Testis (tissue), 3 donors: ENCODE results near the gene OSGEP. TPM values are rescaled to one million over a fixed set of nuclear protein-coding genes. Genes with fewer than 3 reads are reported as not detected.

Experiments used
- DNase-seq: peaks from one replicate; pipeline ENCODE4 v3.0.0-alpha.2; 2019
- H3K27ac ChIP-seq, 2 donors: fragments of 200-600 bp; sonication (generic); one replicate each; pipeline ENCODE4 v1.5.1; 2019
- H3K27me3 ChIP-seq: fragments of 200-600 bp; sonication (generic); one replicate; pipeline ENCODE4 v1.5.1; 2019
- H3K36me3 ChIP-seq: fragments of 200-600 bp; sonication (generic); one replicate; pipeline ENCODE4 v1.5.1; 2017; ENCODE audit warnings: low read depth; ENCODE audit errors: missing control alignments
- H3K4me1 ChIP-seq: fragments of 200-600 bp; sonication (generic); one replicate; pipeline ENCODE4 v1.5.1; 2019
- H3K4me3 ChIP-seq, 2 donors: fragments of 200-600 bp; sonication (generic); one replicate each; pipeline ENCODE4 v1.5.1; 2017 to 2019
- H3K9me3 ChIP-seq: fragments of 200-600 bp; sonication (generic); one replicate; pipeline ENCODE4 v1.5.1; 2017
- CTCF ChIP-seq, 3 experiments: fragments of 450-650 bp in 2 of 3; fragments of 200-600 bp in 1 of 3; sonication (generic) in 1 of 3; IDR thresholded peaks; one replicate each; pipeline ENCODE4 v1.5.1; 2016 to 2019; ENCODE audit warnings: antibody characterized with exemption in 3 of 3, mild to moderate bottlenecking in 2 of 3, moderate library complexity in 1 of 3
- POLR2A ChIP-seq: fragments of 450-650 bp; IDR thresholded peaks from one replicate; pipeline ENCODE4 v1.6.1; 2017; ENCODE audit warnings: antibody characterized with exemption, mild to moderate bottlenecking, moderate library complexity
- WGBS, 2 donors: methylation state at CpG; one replicate each; pipeline ENCODE4 v1.1.5; 2018; 5-methylcytosine and 5-hydroxymethylcytosine counted together
- intact Hi-C: fragments of 100-400 bp; cut with DNase I; formaldehyde crosslinking; loops from one replicate; pipeline ENCODE4 v1.15.1; 2023; ENCODE audit warnings: low total_unique reads
- polyA plus RNA-seq: library from polyadenylated mRNA; stranded (reverse); fragments of 350-450 nt; fragmentation: Illumina TruSeq; extraction: RNeasy Lipid Tissue Mini Kit (QIAGEN cat#74804); gene quantifications from one replicate; pipeline ENCODE4 v1.2.3, GENCODE V29; 2014; ENCODE audit warnings: low read depth, low replicate concordance; ENCODE audit not compliant: insufficient read depth
- total RNA-seq, 2 donors: library from RNA; depleted of rRNA; stranded (reverse); fragments of >200 nt; gene quantifications; one replicate each; pipeline ENCODE4 v1.2.3, GENCODE V29; 2016

OSGEP gene
- total and polyA plus RNA-seq, 3 donors from 2014 or later = 19.9 to 58.8 (median 47.2) TPM

GRCh38 chr14:20415782-20416206, 38.8 kb downstream of the OSGEP start:
- no peaks in the 10 kb centered on the region for H3K9me3 ChIP-seq
- TF ChIP-seq POLR2A (no peak), CTCF (IDR thresholded peaks at IDR 0.05) (peak in 2 of 3 experiments; percentile 57 to 61)
- 39 to 59% methylated on average over 3 of the region's 3 CpGs for WGBS, 2 donors
- intact Hi-C loops = no loop called here
- H3K27me3 ChIP-seq = no peaks in the 10 kb centered on the region
- H3K27ac ChIP-seq = no peak overlapping the region
- no peaks in the 10 kb centered on the region for H3K36me3 ChIP-seq
- peak; percentile 41 for DNase-seq
- H3K4me3 ChIP-seq = no peak overlapping the region
- peaks cover 11% of the 10 kb centered on the region for H3K4me1 ChIP-seq

GRCh38 chr14:20413744-20414082, 40.9 kb downstream of the OSGEP start:
- H3K4me3 ChIP-seq = peak overlapping the region; percentile 79 to 83
- no peaks in the 10 kb centered on the region for H3K27me3 ChIP-seq
- peak overlapping the region; percentile 86 to 96 for H3K27ac ChIP-seq
- TF ChIP-seq CTCF (IDR thresholded peaks at IDR 0.05) (no peak), POLR2A (no peak)
- no peaks in the 10 kb centered on the region for H3K36me3 ChIP-seq
- H3K4me1 ChIP-seq = peaks cover 11% of the 10 kb centered on the region
- WGBS, 2 donors = 0 to 3% methylated on average over 9 of the region's 9 CpGs
- H3K9me3 ChIP-seq = no peaks in the 10 kb centered on the region
- intact Hi-C loops = no loop called here
- peak; percentile 30 for DNase-seq

- intact Hi-C loops = no loop called here
- Histone ChIP-seq H3K27ac (peak within 1 kb of the TSS; percentile 86 to 96), H3K36me3 (no peaks in the 10 kb centered on the region), H3K27me3 (no peaks in the 10 kb centered on the region), H3K9me3 (no peaks in the 10 kb centered on the region), H3K4me1 (peaks cover 11% of the 10 kb centered on the region), H3K4me3 (peak within 1 kb of the TSS; percentile 79 to 83)
- 1% methylated on average over 34 to 43 of the region's 43 CpGs for WGBS, 2 donors
- TF ChIP-seq CTCF (IDR thresholded peaks at IDR 0.05) = no peak
- no peak for TF ChIP-seq POLR2A
- peak; percentile 92 for DNase-seq
These were observed 41.5 kb downstream of the OSGEP start, which contains the start of gene TEP1 for GRCh38 chr14:20412876-20413743. Gene TEP1, minus strand, starts transcription at chr14:20413501. Its CDS starts 5,062 bp downstream, at chr14:20408439.

- 4 to 5% methylated on average over 7 of the region's 7 CpGs for WGBS, 2 donors
- no peak for TF ChIP-seq POLR2A
- TF ChIP-seq CTCF (IDR thresholded peaks at IDR 0.05) = no peak
- Histone ChIP-seq H3K27ac (peak overlapping the region; percentile 86 to 96), H3K36me3 (no peaks in the 10 kb centered on the region), H3K4me1 (peaks cover 11% of the 10 kb centered on the region), H3K9me3 (no peaks in the 10 kb centered on the region), H3K4me3 (peak overlapping the region; percentile 79 to 83), H3K27me3 (no peaks in the 10 kb centered on the region)
- DNase-seq = no peak
- intact Hi-C loops = no loop called here
These were observed 42.2 kb downstream of the OSGEP start for GRCh38 chr14:20412411-20412810.
